M059J (cell line): ENCODE data around the gene MED26. TPM values are rescaled to one million over a fixed set of nuclear protein-coding genes. Genes with fewer than 3 reads are reported as not detected.
A peak's percentile ranks its signal among the peaks of the same experiment; 100 is the strongest.

Source experiments
- DNase-seq: peaks from one replicate; pipeline ENCODE4 v3.0.0-alpha.2; 2012; ENCODE audit warnings: low read depth
- total RNA-seq: library from RNA; depleted of rRNA; stranded (reverse); fragments of >200 nt; shearing (Covaris generic); gene quantifications from 2 replicates; pipeline ENCODE4 v1.2.3, GENCODE V29; 2014

MED26 gene
- total RNA-seq, 1 experiment from 2014 or later = 9.2 TPM

- no peak for DNase-seq
Observed at GRCh38 chr19:16590876-16591802, 36.9 kb downstream of the MED26 start.

DNA sequence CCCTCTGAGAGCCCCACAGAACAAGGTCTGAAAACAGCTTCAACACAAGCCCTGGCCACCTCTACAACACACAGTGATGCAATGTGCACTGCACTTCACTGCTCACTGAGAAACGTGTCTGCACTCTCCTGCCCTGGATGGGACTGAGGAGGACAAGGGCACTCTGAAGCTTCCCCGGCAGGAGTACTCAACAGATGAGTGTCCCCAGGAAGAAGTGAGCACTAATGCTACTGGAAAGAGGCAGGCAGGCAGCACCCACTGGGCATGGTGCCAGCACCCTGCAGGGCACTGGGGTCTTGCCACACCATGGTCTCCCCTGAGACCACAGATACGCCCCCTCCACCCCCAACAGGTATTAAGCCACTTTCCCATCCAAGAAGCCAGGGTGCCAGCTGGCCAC, 38.1 kb downstream of the MED26 start:
- DNase-seq = no peak

DNA sequence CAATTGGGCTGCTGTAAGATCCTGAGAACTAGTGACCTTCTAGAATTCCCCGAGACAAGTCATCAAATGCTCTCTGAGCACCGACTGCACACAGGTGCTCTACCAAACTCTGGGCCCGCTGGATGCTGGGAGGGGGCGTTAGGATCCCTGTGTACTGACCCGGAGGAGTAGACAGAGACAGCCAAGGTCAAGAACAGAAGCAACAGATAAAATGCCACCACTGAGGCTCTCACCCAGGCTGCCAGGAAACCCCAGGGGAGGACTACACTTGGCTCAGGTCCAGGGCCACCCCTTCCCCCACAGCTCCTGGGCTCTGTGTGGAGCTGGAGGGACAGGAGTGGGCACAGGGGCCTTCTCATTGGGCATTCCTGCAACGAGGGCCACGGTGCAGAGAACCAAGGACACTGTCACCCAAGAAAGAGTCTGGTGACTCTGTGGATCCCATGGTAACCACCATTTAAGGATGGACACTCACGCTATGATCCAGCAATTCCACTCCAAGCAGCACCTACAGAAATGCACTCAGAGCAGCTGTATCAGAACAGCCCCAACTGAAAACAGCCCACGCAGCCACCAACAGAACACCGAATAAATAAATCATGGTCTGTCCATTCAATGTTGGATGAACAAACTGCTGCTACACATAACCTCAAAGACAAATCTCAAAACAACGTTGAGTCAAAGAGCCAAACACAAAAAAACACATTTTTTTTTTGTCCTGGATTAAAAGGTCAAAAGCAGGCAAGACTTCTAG, 39.0 kb downstream of the MED26 start:
- no peak for DNase-seq

DNA sequence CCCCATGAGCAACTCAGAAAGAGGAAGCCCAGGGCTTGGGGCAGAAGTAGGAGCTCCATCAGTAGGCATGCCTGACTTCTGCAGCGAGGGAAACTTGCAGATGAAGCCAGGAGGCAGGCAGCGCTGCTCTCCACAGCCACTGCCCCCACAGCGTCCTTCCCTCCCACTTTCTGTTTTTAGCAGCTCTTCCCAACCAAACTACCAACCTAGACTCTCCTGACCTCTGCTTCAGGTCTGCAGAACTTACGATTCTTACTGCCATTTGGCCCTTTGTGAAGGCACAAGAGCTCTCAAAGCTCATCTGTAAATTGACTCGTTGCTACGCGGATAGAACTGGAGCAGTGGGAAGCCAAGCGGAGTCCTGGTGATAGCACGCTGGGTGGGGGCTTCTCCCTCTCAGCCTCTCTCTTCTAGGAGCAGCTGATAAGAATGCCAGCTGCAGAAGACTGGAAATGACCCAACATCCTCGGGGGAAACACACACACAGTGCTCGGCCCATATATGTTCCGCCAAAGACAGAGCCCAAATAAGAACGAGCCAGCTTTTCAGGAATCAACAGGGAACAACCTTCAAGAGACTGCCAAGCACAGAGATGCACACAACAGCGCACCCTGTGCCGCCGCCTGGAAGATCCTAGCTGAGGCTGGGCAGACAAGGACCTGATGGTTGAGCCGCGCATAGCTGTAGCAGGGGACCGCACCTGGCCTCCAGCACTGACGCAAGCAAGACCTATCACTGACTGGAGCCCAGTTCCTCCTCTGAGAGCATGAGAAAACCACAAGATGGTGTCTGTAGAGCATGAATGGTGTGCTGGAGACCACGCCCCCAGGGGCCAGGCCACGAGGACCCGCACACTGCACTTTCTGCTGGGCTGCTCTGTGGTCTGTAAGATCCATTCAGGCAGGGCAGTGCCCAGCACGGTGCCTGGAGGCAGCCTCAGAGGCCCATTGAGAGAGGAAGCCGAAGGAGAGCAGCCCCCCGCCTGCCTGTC, 39.9 kb downstream of the MED26 start:
- no peak for DNase-seq

GRCh38 chr19:16586991-16587832, 40.8 kb downstream of the MED26 start:
- peak; percentile 15 for DNase-seq

DNA sequence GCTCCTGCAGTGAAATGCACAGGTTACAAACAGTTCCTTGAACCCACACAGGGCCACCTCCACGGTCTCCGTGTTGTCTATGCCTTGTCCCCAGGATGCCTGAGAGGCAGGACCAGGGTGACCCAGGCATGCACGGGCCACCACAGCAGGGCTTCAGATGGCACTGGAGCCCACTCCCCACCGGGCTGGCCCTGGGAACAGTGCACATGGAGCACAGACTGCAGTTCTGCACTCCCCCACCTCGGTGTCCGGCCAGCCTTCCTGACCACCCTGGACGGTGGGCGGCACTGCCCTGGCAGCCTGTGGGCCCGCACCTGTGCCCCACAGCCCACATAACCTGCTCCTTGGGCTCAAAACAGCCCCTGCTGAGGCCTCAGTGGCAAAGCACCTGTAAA, 41.5 kb downstream of the MED26 start:
- DNase-seq = no peak

- DNase-seq = peak; percentile 38
Observed at GRCh38 chr19:16585808-16586476, 42.1 kb downstream of the MED26 start.

- no peak for DNase-seq
Observed at GRCh38 chr19:16585094-16585801, 42.8 kb downstream of the MED26 start.

- DNase-seq = peak; percentile 87
Observed at GRCh38 chr19:16584248-16585093, 43.5 kb downstream of the MED26 start.

- no peak for DNase-seq
Observed at GRCh38 chr19:16582486-16583261, 45.3 kb downstream of the MED26 start.

DNA sequence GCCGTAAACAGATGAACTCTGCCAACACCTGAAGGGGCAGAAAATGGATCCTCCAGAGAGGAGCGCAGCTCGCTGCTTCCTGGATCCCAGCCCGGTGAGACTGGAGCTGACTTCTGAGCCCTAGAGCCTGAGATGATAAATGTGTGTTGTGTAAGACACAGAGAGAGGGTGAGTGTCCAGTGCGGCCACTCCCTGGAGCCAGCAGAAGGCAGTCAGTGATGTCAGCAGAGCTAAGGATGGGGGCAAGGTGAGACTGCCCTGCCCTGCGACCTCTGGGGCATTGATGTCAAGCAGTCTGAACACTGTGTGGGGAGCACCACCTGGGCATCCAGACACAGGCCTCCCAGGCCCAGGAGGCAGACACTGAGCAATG, 46.0 kb downstream of the MED26 start:
- no peak for DNase-seq

DNA sequence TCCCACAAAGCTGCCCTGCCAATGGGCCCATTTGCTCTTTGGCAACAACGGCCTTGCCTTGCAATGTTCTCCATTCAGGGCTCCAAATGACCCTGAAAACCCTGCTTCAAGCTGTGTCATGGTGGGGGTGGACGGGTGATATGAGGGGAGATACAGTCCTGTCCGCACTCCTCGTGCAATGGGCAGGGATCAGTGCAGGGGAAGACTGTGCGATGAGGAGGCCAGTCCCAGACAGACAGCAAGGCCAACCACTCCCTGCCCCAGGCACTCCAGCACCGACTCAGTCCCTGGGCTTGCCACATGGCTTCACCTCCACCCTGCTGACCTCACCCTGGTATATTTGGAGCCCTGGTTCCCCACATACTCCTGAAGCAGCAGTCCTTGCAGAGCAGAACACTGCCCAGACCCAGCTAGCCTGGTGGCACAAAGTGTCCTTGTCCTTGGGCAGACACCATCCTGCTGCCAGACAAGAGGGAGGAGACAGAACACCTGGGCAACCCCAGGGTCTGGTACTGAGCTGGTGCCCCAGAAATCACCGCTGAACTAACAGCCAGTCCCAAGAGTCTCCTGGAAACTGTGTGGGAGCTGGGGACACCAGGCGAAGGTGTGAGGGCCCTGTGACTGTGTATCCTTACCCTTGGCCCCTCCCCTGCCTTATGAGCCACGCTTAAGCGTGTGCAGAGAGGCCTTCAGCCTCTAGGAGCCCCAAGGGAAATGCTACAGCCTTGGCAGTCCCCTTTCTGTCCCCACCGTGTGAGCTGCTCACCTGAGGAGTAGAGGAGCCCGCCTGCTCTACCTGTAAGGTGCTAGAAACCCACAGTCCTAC, 46.6 kb downstream of the MED26 start:
- no peak for DNase-seq

- no peak for DNase-seq
Observed at GRCh38 chr19:16579381-16579780, 48.6 kb downstream of the MED26 start.

DNA sequence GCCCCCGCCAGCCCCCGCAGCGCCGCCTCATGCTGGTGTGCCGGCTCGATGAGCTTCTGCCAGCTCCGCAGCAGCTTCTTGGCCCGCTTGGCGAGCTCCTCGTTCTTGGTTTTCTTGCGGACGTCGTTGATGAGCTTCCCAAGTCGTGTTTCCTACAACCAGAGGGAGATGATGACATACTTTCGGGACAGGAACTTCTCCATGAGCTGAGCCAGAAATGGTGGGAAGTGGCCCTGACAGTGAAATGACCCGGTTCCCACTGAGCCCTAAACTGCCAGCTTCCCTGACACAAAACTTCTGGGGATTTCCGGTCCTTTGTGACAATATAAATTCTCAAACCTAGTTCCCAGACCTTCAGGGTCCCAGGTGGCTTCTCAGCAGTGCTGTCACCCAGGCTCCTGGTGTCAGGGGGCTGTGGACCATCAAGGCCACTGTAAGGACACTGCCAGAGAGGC, 50.4 kb downstream of the MED26 start:
- no peak for DNase-seq

- DNase-seq = no peak
Observed at GRCh38 chr19:16576690-16577530, 51.1 kb downstream of the MED26 start.
